Measurements from ENCODE around the gene ZMYM4.

DNA sequence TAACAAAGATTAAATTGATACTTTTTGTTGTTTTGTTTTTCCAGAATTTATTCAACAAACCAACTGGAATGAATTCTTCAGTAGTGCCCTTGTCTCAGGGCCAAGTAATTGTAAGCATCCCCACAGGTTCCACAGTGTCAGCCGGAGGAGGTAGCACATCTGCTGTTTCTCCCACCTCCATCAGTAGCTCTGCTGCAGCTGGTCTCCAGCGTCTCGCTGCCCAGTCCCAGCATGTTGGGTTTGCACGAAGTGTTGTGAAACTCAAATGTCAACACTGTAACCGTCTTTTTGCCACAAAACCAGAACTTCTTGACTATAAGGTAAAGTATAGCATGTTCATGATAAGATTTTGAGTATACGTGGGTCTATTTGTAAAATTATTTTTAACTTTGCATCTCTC lies 118.5 kb downstream of the ZMYM4 start:
- TF ChIP-seq, protein P1, sequence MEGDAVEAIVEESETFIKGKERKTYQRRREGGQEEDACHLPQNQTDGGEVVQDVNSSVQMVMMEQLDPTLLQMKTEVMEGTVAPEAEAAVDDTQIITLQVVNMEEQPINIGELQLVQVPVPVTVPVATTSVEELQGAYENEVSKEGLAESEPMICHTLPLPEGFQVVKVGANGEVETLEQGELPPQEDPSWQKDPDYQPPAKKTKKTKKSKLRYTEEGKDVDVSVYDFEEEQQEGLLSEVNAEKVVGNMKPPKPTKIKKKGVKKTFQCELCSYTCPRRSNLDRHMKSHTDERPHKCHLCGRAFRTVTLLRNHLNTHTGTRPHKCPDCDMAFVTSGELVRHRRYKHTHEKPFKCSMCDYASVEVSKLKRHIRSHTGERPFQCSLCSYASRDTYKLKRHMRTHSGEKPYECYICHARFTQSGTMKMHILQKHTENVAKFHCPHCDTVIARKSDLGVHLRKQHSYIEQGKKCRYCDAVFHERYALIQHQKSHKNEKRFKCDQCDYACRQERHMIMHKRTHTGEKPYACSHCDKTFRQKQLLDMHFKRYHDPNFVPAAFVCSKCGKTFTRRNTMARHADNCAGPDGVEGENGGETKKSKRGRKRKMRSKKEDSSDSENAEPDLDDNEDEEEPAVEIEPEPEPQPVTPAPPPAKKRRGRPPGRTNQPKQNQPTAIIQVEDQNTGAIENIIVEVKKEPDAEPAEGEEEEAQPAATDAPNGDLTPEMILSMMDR (conservative IDR thresholded peaks at IDR 0.05; ENCODE audit: low read length): no peak
- TF ChIP-seq EZH2phosphoT487 (IDR thresholded peaks at IDR 0.05; ENCODE audit: borderline replicate concordance): no peak
